Melanocyte of skin (primary cell): ENCODE results near the gene ARHGDIG. TPM values are rescaled to one million over a fixed set of nuclear protein-coding genes. Genes with fewer than 3 reads are reported as not detected.

ENCODE experiments used
- total RNA-seq, 2 donors: library from RNA; depleted of rRNA; stranded (reverse); fragments of >200 nt; gene quantifications; 2 replicates each; pipeline ENCODE4 v1.2.3, GENCODE V29; 2012

Gene ARHGDIG
- total RNA-seq = not detected

GRCh38 chr16:280552-280951 is at the start of gene ARHGDIG:
ARHGDIG (plus strand) TSS chr16:280591; CDS start chr16:280681, 90 bp downstream.

DNA sequence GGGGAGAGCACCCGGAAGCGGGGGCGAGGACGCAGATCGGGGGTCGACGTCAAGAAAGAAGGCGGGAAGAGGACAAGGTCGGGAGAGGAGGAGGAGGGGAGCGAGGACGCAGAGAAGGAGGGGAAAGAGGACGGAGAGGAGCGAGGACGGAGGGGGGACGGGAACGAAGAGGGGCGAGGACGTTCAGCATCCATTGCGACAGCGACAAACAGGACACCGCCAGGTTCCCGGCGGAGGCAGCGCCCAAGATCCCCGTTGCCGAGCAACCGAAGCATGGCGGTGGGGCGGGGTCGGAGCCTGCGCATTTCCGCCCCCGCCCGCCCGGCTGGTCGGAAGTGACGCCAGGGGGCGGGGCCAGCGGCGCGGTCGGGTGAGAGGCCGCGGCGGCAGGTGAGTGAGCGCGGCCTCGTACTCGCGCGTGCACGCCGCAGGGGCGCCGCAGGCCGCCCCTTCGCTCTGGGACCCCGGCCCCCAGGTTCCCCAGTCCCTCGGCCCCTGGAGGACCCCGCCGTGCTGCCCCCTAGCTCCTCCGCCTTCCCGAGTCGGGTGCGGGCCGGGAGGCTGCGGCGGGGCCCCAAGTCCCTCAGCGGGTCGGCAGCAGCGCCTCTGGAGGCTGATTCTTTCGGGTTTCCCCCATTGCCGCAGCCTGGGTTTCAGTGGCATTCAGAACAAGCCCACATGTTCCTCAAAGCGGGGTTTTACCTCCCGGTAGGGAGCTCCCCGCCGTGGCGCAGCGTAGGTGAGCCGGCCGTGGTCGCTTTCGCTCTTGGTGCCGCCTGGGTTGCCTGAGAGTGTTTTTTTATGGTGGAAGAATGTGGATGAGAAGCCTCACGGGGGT is 45.7 kb upstream of the ARHGDIG start, which contains the start of gene FAM234A:
FAM234A (plus strand) TSS at position 354 of the 838 bp plus-strand sequence. CDS start 19,593 bp downstream, outside the sequence.

GRCh38 chr16:275786-276232 is 4.6 kb upstream of the ARHGDIG start, which contains the start of gene RGS11:
RGS11 (minus strand) TSS chr16:275944; CDS start chr16:275911, 33 bp downstream.

DNA sequence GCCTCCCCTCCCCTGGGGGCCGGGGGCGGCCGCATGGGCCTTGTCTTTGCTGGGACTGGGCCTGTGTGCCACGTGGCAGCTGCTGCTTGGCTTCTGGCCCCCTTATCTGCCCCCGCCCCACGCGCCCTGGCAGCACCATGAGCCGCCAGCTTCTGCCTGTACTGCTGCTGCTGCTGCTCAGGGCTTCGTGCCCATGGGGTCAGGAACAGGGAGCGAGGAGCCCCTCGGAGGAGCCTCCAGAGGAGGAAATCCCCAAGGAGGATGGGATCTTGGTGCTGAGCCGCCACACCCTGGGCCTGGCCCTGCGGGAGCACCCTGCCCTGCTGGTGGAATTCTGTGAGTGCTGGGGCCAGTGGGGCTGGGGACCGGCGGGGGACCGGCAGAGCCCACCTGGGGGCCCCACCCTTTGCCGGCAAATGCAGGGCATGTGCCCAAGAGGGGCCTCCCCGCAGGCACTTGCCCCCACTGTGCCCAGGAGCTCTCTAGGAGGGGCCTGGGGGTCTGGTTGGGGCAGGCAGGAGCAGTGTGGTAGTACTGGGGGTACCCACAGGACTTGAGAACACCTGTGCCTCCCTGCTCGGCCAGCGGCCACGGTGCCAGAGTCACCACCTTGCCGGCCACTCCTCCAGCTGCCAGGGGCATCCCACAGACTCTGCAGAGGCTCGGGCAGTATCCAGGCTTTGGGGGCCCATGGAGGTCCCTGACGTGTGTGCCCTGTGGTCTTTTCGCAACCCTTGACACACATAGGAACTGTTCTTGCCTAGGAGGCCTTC is 2.8 kb downstream of the ARHGDIG start, which contains the start of gene PDIA2:
PDIA2 (plus strand) TSS at position 132 of the 773 bp plus-strand sequence; CDS start at position 138, 6 bp downstream.

Other genes starting within 250 kb of the ARHGDIG start
- 10 to 100 TPM in 1 of 2 donors, 1 to 10 TPM in 1; 3.1 to 13.3 TPM for gene POLR3K, start 227.0 kb upstream of the ARHGDIG start, total RNA-seq
- 10 to 100 TPM; 18.2 to 25.3 TPM for gene SNRNP25, start 226.8 kb upstream of the ARHGDIG start, total RNA-seq
- gene RHBDF1, start 208.0 kb upstream of the ARHGDIG start, total RNA-seq = 10 to 100 TPM; 16.5 to 26.0 TPM
- 100 to 1,000 TPM in 1 of 2 donors, 10 to 100 TPM in 1; 84.3 to 138 TPM for gene MPG, start 202.4 kb upstream of the ARHGDIG start, total RNA-seq
- 10 to 100 TPM in 1 of 2 donors, 1 to 10 TPM in 1; 7.9 to 13.3 TPM for gene NPRL3, start 141.9 kb upstream of the ARHGDIG start, total RNA-seq
- not detected for gene HBZ, start 127.9 kb upstream of the ARHGDIG start, total RNA-seq
- not detected for gene HBM, start 114.6 kb upstream of the ARHGDIG start, total RNA-seq
- not detected for gene HBA2, start 107.7 kb upstream of the ARHGDIG start, total RNA-seq
- not detected for gene HBA1, start 103.9 kb upstream of the ARHGDIG start, total RNA-seq
- gene HBQ1, start 100.1 kb upstream of the ARHGDIG start, total RNA-seq = 1 to 10 TPM; 1.3 to 1.4 TPM
- gene LUC7L, start 51.1 kb upstream of the ARHGDIG start, total RNA-seq = 10 to 100 TPM; 30.3 to 30.6 TPM
- 100 to 1,000 TPM in 1 of 2 donors, 10 to 100 TPM in 1; 68.9 to 126 TPM for gene FAM234A, start 45.8 kb upstream of the ARHGDIG start, total RNA-seq
- gene RGS11, start 4.6 kb upstream of the ARHGDIG start, total RNA-seq = 1 to 10 TPM in 1 of 2 donors, under 1 TPM in 1; 0.33 to 2.1 TPM
- not detected for gene PDIA2, start 2.6 kb downstream of the ARHGDIG start, total RNA-seq
- gene AXIN1, start 72.1 kb downstream of the ARHGDIG start, total RNA-seq = 10 to 100 TPM; 18.9 to 28.6 TPM
- gene MRPL28, start 89.9 kb downstream of the ARHGDIG start, total RNA-seq = 10 to 100 TPM; 63.0 to 85.9 TPM
- gene PGAP6, start 101.4 kb downstream of the ARHGDIG start, total RNA-seq = 10 to 100 TPM; 63.3 to 90.9 TPM
- 100 to 1,000 TPM; 128 to 155 TPM for gene NME4, start 116.6 kb downstream of the ARHGDIG start, total RNA-seq
- 10 to 100 TPM; 15.3 to 22.0 TPM for gene DECR2, start 121.3 kb downstream of the ARHGDIG start, total RNA-seq
- gene RAB11FIP3, start 145.1 kb downstream of the ARHGDIG start, total RNA-seq = 10 to 100 TPM; 15.3 to 21.7 TPM
- gene CAPN15, start 247.1 kb downstream of the ARHGDIG start, total RNA-seq = 10 to 100 TPM; 35.4 to 47.3 TPM